Loucy (cell line): ENCODE measurements around the gene LAMTOR4.

Experiments used
- CTCF ChIP-seq: fragments of 200-600 bp; sonication (generic); conservative IDR thresholded peaks from 2 replicates; pipeline ENCODE4 v1.5.1; 2014; ENCODE audit warnings: mild to moderate bottlenecking, antibody characterized with exemption, low read length
- EZH2phosphoT487 ChIP-seq: fragments of 200-600 bp; IDR thresholded peaks from 2 replicates; pipeline ENCODE4 v1.6.1; 2018; ENCODE audit warnings: antibody characterized with exemption, mild to moderate bottlenecking, moderate library complexity, borderline replicate concordance

DNA sequence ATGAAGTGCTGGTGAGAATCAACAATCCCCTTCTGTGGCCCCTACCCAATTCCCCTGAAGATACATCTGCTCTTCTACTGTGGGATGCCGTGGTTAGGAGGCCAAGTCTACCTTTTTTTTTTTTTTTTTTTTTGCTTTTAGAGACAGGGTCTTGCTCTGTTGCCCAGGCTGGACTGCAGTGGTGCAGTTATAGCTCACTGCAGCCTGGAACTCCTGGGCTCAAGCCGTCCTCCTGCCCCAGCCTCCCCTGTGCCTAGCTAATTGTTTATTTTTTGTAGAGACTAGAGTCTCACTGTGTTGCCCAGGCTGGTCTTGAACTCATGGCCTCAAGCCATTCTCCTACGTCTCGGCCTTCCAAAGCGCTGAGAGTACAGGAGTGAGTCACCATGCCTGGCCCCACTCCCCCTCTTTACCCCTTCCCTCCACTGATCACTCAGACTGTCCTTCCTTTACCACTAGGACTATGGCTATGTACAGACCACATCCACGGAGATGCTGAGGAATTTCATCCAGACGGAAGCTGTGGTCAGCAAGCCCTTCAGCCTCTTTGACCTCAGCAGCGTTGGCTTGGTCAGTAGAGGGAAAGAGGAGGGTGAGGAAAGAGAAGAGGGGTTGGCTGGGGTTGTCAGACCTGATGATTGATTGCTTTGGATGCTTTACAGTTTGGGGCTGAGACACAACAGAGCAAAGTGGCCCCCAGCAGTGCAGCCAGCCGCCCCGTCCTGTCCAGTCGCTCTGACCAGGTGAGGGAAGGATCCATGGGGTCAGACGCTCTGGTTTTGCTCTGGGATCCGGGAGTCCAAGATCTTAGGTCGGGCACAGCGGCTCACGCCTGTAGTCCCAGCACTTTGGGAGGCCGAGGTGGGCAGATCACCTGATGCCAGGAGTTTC lies 45.5 kb upstream of the LAMTOR4 start:
- no peak for TF ChIP-seq CTCF
- no peak for TF ChIP-seq EZH2phosphoT487
